H1 (cell line): ENCODE measurements around the gene KRT14. TPM values are rescaled to one million over a fixed set of nuclear protein-coding genes. Genes with fewer than 3 reads are reported as not detected.

ENCODE experiments used
- ASH2L ChIP-seq: fragments of 200-600, 300-600 bp; sonication (generic); IDR thresholded peaks from one replicate; pipeline ENCODE4 v1.7.1; 2017; ENCODE audit warnings: low read length
- E2F6 ChIP-seq: IDR thresholded peaks from 2 replicates; pipeline ENCODE4 v1.6.1; 2012; ENCODE audit warnings: inconsistent platforms
- polyA plus RNA-seq, 7 experiments: library from polyadenylated mRNA; depleted of rRNA in 3 of 7; stranded (reverse) in 5 of 7; unstranded in 2 of 7; fragments of >200 nt in 5 of 7; fragments of 200-250 nt in 2 of 7; gene quantifications; 1 replicate in 5 of 7; 2 replicates in 1 of 7; 4 replicates in 1 of 7; pipeline versions ENCODE4 v1.2.1 to v1.2.3, GENCODE V29; 2011 to 2013; ENCODE audit warnings: missing spikeins in 2 of 7, mixed read lengths in 2 of 7
- total RNA-seq: library from RNA; stranded (reverse); fragmentation: NEBNext Ultra II Directional; extraction: Animal tissue kit (Norgen Biotek cat#: 25700); gene quantifications from 2 replicates; pipeline ENCODE4 v1.2.1, GENCODE V29; 2021

Gene KRT14
- total and polyA plus RNA-seq, 2 of the 8 experiments (the other 6 are each of a cell fraction or from before 2014, with no cell fraction given) = 0.35 TPM; not detected in 1

DNA sequence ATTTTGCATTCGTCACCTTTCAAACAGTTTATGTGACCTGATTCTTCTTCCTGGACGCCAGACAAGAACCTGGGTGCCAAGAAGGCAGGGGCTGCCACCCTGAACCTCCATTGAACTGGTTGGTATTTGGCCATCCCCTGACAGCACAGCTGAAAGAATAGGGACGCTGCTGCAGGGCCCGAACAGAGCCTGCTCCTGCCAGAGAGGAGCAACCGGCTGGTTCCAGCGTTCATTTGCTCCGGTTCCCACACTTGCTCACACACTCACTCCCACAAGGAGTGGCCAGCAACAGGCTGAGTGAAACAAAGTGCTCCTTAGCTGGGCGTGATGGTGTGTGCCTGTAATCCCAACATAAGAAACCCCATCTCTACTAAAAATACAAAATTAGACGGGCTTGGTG, 29.8 kb downstream of the KRT14 start (continued):
- TF ChIP-seq E2F6 (no peak), ASH2L (no peak)
- TF ChIP-seq, all 59 proteins: peak for 0
